ENCODE measurements around the gene LUZP1. TPM values are rescaled to one million over a fixed set of nuclear protein-coding genes. Genes with fewer than 3 reads are reported as not detected.
"Not testable (repeated sequence)": the region's sequence is repeated elsewhere in the genome, so short reads cannot be mapped to it uniquely, and the experiment has no call there.

Gene LUZP1
- total and polyA plus RNA-seq, 10 donors: 1.7 to 51.6 (median 31.6) TPM

DNA sequence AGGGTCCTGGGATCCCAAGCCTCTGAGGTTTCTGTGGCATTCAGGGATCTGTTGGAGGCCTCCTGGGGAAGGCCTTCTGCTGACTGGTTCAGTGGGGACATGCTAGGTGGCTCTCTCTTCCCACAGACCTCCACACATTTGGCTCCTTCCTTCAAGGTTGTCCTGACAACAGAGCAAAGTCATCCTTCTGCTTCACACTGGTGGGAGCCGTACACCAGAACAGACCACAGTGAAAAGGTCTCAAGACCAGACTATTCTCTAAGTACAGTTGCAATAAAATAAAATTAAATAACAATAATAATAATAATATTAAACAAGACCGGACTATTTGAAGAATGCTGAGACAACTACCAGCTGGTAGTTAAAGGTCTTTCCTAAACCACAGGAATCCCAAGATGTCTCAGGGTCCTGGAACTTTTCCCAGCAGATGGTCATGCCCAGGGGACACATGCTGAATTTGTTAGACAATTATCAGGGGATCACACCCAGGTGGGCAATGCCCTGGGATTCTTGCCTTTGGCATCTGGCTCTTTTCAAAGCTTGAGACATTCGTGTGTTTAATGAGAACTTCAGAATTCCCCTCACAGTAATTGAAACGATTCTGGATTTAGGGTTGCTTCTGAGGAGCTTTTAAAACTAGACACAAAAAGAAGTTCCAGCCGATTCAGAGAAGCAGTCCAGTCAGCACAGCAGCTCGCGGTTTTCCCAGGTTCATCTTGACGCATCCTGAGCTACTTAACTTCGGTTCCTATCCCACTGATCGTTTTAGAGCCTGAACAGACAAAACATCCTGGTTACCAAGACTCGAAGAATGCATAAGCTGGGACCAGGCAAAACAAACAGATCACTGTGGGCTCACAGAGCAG lies 25.7 kb upstream of the LUZP1 start:
- no peaks in the 10 kb centered on the region for H3K4me1 ChIP-seq
- no peaks in the 10 kb centered on the region for H3K36me3 ChIP-seq
- TF ChIP-seq POLR2AphosphoS5 (IDR thresholded peaks at IDR 0.05) (no peak), POLR2A (IDR thresholded peaks at IDR 0.05) (no peak)
- TF ChIP-seq, protein P1, sequence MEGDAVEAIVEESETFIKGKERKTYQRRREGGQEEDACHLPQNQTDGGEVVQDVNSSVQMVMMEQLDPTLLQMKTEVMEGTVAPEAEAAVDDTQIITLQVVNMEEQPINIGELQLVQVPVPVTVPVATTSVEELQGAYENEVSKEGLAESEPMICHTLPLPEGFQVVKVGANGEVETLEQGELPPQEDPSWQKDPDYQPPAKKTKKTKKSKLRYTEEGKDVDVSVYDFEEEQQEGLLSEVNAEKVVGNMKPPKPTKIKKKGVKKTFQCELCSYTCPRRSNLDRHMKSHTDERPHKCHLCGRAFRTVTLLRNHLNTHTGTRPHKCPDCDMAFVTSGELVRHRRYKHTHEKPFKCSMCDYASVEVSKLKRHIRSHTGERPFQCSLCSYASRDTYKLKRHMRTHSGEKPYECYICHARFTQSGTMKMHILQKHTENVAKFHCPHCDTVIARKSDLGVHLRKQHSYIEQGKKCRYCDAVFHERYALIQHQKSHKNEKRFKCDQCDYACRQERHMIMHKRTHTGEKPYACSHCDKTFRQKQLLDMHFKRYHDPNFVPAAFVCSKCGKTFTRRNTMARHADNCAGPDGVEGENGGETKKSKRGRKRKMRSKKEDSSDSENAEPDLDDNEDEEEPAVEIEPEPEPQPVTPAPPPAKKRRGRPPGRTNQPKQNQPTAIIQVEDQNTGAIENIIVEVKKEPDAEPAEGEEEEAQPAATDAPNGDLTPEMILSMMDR (IDR thresholded peaks at IDR 0.05 in 8 of 11, conservative IDR thresholded peaks at IDR 0.05 in 3 of 11): no peak
- 66 to 78% (median 74%) methylated on average over 11 of the region's 11 CpGs for WGBS, 5 donors
- no peak overlapping the region for H3K4me3 ChIP-seq
- H3K27ac ChIP-seq: no peak overlapping the region
- H3K27me3 ChIP-seq (replicated peaks in 1 of 7): peaks cover 0 to 11% (median 0%) of the 10 kb centered on the region in 7 donors
- H3K9me3 ChIP-seq: no peaks in the 10 kb centered on the region
- no peak for DNase-seq
- intact Hi-C loops (cut with DNase I; ENCODE audit: low total_unique reads): no loop called here

DNA sequence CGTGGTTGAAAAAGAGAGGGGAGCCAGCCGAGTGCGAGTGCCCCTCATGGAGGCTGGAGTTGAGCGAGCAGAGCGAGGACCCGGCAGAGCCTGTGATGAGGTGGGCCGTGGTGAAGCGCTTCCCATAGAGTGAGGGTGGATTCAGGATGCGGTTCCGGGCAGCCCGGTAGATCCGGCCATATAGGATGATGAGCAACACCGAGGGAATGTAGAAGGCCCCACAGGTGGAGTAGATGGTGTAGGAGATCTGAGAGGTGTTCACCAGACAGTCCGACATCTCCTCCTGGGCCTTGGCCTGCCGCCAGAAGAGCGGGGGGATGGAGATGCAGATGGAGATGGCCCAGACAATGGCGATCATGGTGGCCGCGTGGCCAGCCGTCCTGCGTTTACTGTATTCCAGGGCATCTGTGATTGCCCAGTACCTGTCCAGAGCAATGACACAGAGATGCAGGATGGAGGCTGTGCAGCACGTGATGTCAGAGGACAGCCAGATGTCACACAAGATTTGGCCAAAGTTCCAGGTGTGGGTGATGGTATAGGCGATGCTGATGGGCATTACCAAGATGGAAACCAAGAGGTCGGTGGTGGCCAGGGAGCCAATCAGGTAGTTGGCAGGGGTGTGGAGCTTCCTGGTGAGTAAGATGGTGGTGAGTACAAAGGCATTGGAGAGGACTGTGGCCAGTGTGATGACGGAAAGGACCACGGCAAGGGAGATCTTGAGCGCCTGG lies 24.9 kb upstream of the LUZP1 start:
- WGBS, 5 donors: 94 to 97% (median 94%) methylated on average over 26 to 27 of the region's 27 CpGs
- H3K27ac ChIP-seq: no peak overlapping the region
- H3K4me1 ChIP-seq: no peaks in the 10 kb centered on the region
- no peak overlapping the region for H3K4me3 ChIP-seq
- TF ChIP-seq, protein P1 (IDR thresholded peaks at IDR 0.05 in 8 of 11, conservative IDR thresholded peaks at IDR 0.05 in 3 of 11): no peak
- TF ChIP-seq POLR2A (IDR thresholded peaks at IDR 0.05) (no peak), POLR2AphosphoS5 (IDR thresholded peaks at IDR 0.05) (no peak)
- H3K36me3 ChIP-seq: no peaks in the 10 kb centered on the region
- intact Hi-C loops (cut with DNase I; ENCODE audit: low total_unique reads): no loop called here
- peaks cover 0 to 11% (median 0%) of the 10 kb centered on the region in 7 donors for H3K27me3 ChIP-seq (replicated peaks in 1 of 7)
- DNase-seq: no peak
- no peaks in the 10 kb centered on the region for H3K9me3 ChIP-seq

DNA sequence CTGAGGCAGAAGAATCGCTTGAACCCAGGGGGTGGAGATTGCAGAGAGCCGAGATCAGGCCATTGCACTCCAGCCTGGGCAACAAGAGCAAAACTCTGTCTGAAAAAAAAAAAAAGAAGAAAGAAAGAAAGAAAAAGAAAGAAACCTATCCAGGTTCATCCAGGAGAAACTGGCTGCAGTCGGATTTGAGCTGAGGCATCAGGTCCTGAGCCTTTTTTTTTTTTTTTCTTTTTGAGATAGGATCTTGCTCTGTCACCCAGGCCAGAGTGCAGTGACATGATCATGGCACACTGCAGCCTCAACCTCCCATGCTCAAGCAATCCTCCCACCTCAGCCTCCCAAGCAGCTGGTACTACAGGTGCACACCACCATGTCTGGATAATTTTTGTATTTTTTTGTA lies 22.5 kb upstream of the LUZP1 start:
- WGBS, 5 donors: 90 to 97% (median 92%) methylated on average over 3 of the region's 3 CpGs
- TF ChIP-seq, protein P1 (IDR thresholded peaks at IDR 0.05 in 8 of 11, conservative IDR thresholded peaks at IDR 0.05 in 3 of 11): no peak
- TF ChIP-seq POLR2AphosphoS5 (IDR thresholded peaks at IDR 0.05) (no peak), POLR2A (IDR thresholded peaks at IDR 0.05) (no peak)
- Histone ChIP-seq H3K4me3 (no peak overlapping the region), H3K36me3 (no peaks in the 10 kb centered on the region), H3K27me3 (replicated peaks in 1 of 7) (peaks cover 0 to 7% (median 0%) of the 10 kb centered on the region in 7 donors), H3K9me3 (no peaks in the 10 kb centered on the region), H3K27ac (no peak overlapping the region), H3K4me1 (no peaks in the 10 kb centered on the region)
- no peak for DNase-seq
- intact Hi-C loops (cut with DNase I; ENCODE audit: low total_unique reads): no loop called here

DNA sequence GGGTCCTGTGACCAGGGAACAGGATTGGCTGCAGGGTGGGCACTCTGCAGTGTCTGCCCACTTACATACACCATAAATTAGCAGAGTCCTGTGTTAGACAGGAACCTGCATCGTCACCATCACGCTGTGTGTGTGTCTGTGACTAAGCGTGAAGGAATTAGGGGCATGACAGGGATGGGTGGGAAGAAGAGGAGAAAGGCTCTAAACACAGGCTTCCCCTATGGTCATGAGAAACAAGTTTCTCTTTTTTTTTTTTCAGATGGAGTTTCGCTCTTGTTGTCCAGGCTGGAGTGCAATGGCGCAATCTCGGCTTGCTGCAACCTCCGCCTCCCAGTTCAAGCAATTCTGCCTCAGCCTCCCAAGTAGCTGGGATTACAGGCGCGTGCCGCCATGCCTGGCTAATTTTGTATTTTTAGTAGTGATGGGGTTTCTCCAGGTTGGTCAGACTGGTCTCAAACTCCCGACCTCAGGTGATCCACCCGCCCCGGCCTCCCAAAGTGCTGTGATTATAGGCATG lies 20.3 kb upstream of the LUZP1 start:
- intact Hi-C loops (cut with DNase I; ENCODE audit: low total_unique reads): loop anchor here (5.0 kb wide), 1 partner anchor 217 kb away; the partner anchor contains the start of gene LACTBL1
- H3K36me3 ChIP-seq; H3K9me3 ChIP-seq; H3K27me3 ChIP-seq (replicated peaks in 1 of 7); H3K4me3 ChIP-seq; H3K27ac ChIP-seq; DNase-seq; H3K4me1 ChIP-seq: not testable (repeated sequence)
- 89 to 94% (median 91%) methylated on average over 13 of the region's 13 CpGs for WGBS, 5 donors
